CD4-positive, alpha-beta T cell (primary cell): ENCODE measurements around the gene ST6GALNAC3. TPM values are rescaled to one million over a fixed set of nuclear protein-coding genes. Genes with fewer than 3 reads are reported as not detected.

ENCODE experiments used
- ATAC-seq: fragments of 200-7000 bp; cut with Tn5 transposase; one replicate; pipeline ENCODE4 v1.10.0; 2022; ENCODE audit warnings: mild to moderate bottlenecking; ENCODE audit not compliant: poor library complexity
- CTCF ChIA-PET: fragments of 350-600 bp; sonication (Branson Sonifier 250); formaldehyde crosslinking; loops from one replicate; lab custom pipeline; 2021; ENCODE audit warnings: antibody characterized with exemption, inconsistent platforms; lab: Charles Lee
- POLR2A ChIA-PET: fragments of 350-600 bp; sonication (Branson Sonifier 250); formaldehyde crosslinking; loops from one replicate; lab custom pipeline; 2021; ENCODE audit warnings: antibody characterized with exemption, inconsistent platforms; lab: Charles Lee
- DNase-seq, 14 experiments: peaks; one replicate each; pipeline ENCODE4 v3.0.0-alpha.2; 2013 to 2020; ENCODE audit warnings: mixed read lengths in 2 of 14
- H3K27ac ChIP-seq, 2 donors: one replicate each; pipeline versions ENCODE4 v1.5.1 to v1.7.0; 2013; ENCODE audit warnings: low read length in 2 of 2, low read depth in 1 of 2, mild to moderate bottlenecking in 1 of 2
- H3K27me3 ChIP-seq, 2 experiments: 1 replicate in 1 of 2; 2 replicates in 1 of 2; pipeline versions ENCODE4 v1.6.1 to v1.7.0; 2013; ENCODE audit warnings: low read length in 2 of 2, control low read depth in 1 of 2, mild to moderate bottlenecking in 1 of 2, moderate library complexity in 1 of 2; ENCODE audit not compliant: insufficient read depth in 2 of 2, control insufficient read depth in 1 of 2
- H3K36me3 ChIP-seq: one replicate; pipeline ENCODE4 v1.6.1; 2013; ENCODE audit warnings: low read length, control low read depth; ENCODE audit not compliant: insufficient read depth
- H3K4me1 ChIP-seq: one replicate; pipeline ENCODE4 v1.6.1; 2013; ENCODE audit warnings: low read length, control low read depth; ENCODE audit not compliant: insufficient read depth
- H3K4me3 ChIP-seq: one replicate; pipeline ENCODE4 v1.5.1; 2013; ENCODE audit warnings: mild to moderate bottlenecking, low read length, moderate library complexity
- H3K9me3 ChIP-seq, 2 experiments: 1 replicate in 1 of 2; 2 replicates in 1 of 2; pipeline versions ENCODE4 v1.6.1 to v1.7.0; 2013; ENCODE audit warnings: low read length in 2 of 2, mild to moderate bottlenecking in 2 of 2, control low read depth in 1 of 2, moderate library complexity in 1 of 2; ENCODE audit not compliant: control insufficient read depth in 1 of 2, insufficient read depth in 1 of 2
- H3K27ac Mint-ChIP-seq: one replicate; pipeline ENCODE4 v1.8.0; 2020; ENCODE audit warnings: mixed read lengths
- H3K27me3 Mint-ChIP-seq: one replicate; pipeline ENCODE4 v1.8.0; 2021; ENCODE audit warnings: mixed read lengths
- H3K36me3 Mint-ChIP-seq: one replicate; pipeline ENCODE4 v1.8.0; 2021; ENCODE audit warnings: low read depth, mixed read lengths
- H3K4me1 Mint-ChIP-seq: one replicate; pipeline ENCODE4 v1.8.0; 2021; ENCODE audit warnings: low read depth, mixed read lengths
- H3K4me3 Mint-ChIP-seq: one replicate; pipeline ENCODE4 v1.8.0; 2020; ENCODE audit warnings: mild to moderate bottlenecking, mixed read lengths
- H3K9me3 Mint-ChIP-seq: one replicate; pipeline ENCODE4 v1.8.0; 2020; ENCODE audit warnings: mixed read lengths
- CTCF ChIP-seq: fragments of 200-600 bp; IDR thresholded peaks from one replicate; pipeline ENCODE4 v1.8.0; 2022; ENCODE audit warnings: antibody characterized with exemption, mild to moderate bottlenecking
- intact Hi-C, 2 experiments: fragments of 100-400 bp; cut with DNase I in 1 of 2; cut with micrococcal nuclease in 1 of 2; formaldehyde crosslinking; loops; one replicate each; pipeline versions ENCODE4 v1.15.1 to v1.9.0; 2023 to 2025; cut with DNase I, micrococcal nuclease
- total RNA-seq, 174 experiments: library from RNA in 2 of 174; stranded (reverse) in 2 of 174; gene quantifications; one replicate each; pipeline ENCODE4 v1.2.3 and lab custom pipeline; 2021 to 2026

ST6GALNAC3 gene
- total RNA-seq, 2 experiments from 2014 or later, result 0.77 to 1.3 TPM

GRCh38 chr1:76230842-76231281, 156.3 kb downstream of the ST6GALNAC3 start:
- CTCF ChIA-PET, result no interaction called here
- no peak for ATAC-seq
- H3K4me1 Mint-ChIP-seq, result peaks cover 25% of the 10 kb centered on the region
- Histone ChIP-seq H3K4me3 (no peak overlapping the region), H3K27ac (no peak overlapping the region), H3K9me3 (peaks cover 0 to 1% of the 10 kb centered on the region in 2 experiments), H3K4me1 (no peaks in the 10 kb centered on the region), H3K27me3 (no peaks in the 10 kb centered on the region), H3K36me3 (no peaks in the 10 kb centered on the region)
- intact Hi-C loops, result no loop called here
- no peak for TF ChIP-seq CTCF
- POLR2A ChIA-PET, result interaction anchor here (0.6 kb wide), 1 partner anchor 175 kb away, joined by 3 read pairs; no protein-coding TSS in a partner anchor
- no peak for DNase-seq
- no peak overlapping the region for H3K27ac Mint-ChIP-seq
- H3K27me3 Mint-ChIP-seq, result no peaks in the 10 kb centered on the region
- no peaks in the 10 kb centered on the region for H3K9me3 Mint-ChIP-seq
- H3K36me3 Mint-ChIP-seq, result no peaks in the 10 kb centered on the region
- no peak overlapping the region for H3K4me3 Mint-ChIP-seq

DNA sequence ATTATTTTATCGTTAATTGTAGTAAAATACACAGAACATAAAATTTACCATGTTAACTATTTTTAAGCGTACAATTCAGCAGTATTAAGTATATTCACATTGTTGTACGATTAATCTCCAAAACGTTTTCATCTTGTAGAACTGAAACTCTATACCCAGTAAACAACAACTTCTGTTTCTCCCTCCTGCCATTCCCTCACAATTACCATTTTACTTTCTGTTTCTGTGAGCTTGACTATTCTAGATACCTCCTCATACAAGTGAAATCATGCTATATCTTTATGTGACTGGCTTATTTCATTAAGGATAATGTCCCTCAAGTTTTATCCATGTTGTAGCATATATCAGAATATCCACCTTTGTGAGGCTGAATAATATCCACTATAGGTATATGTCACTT, 156.8 kb downstream of the ST6GALNAC3 start:
- Mint-ChIP-seq H3K27me3 (no peaks in the 10 kb centered on the region), H3K27ac (no peak overlapping the region), H3K4me3 (no peak overlapping the region), H3K36me3 (no peaks in the 10 kb centered on the region), H3K4me1 (peaks cover 25% of the 10 kb centered on the region), H3K9me3 (no peaks in the 10 kb centered on the region)
- ChIA-PET CTCF (no interaction called here), POLR2A (interaction anchor here (0.6 kb wide), 1 partner anchor 176 kb away, joined by 3 read pairs; no protein-coding TSS in a partner anchor)
- Histone ChIP-seq H3K27ac (no peak overlapping the region), H3K36me3 (no peaks in the 10 kb centered on the region), H3K4me1 (no peaks in the 10 kb centered on the region), H3K4me3 (no peak overlapping the region), H3K27me3 (no peaks in the 10 kb centered on the region), H3K9me3 (peaks cover 0 to 4% of the 10 kb centered on the region in 2 experiments)
- ATAC-seq (no peak), DNase-seq (no peak)
- no peak for TF ChIP-seq CTCF
- intact Hi-C loops, result no loop called here

GRCh38 chr1:76232666-76233065, 158.1 kb downstream of the ST6GALNAC3 start:
- no peak for DNase-seq

More at GRCh38 chr1:76232666-76233065, 158.1 kb downstream of the ST6GALNAC3 start:
- Mint-ChIP-seq H3K9me3 (no peaks in the 10 kb centered on the region), H3K27ac (no peak overlapping the region), H3K4me1 (peaks cover 23% of the 10 kb centered on the region), H3K27me3 (no peaks in the 10 kb centered on the region), H3K4me3 (no peak overlapping the region), H3K36me3 (no peaks in the 10 kb centered on the region)
- peaks cover 0 to 4% of the 10 kb centered on the region in 2 experiments for H3K9me3 ChIP-seq
- no peak for ATAC-seq
- H3K4me3 ChIP-seq, result no peak overlapping the region
- intact Hi-C loops, result no loop called here
- H3K4me1 ChIP-seq, result no peaks in the 10 kb centered on the region
- no peak for TF ChIP-seq CTCF
- ChIA-PET POLR2A (no interaction called here), CTCF (no interaction called here)
- no peaks in the 10 kb centered on the region for H3K27me3 ChIP-seq
- no peaks in the 10 kb centered on the region for H3K36me3 ChIP-seq
- H3K27ac ChIP-seq, result no peak overlapping the region
